Transverse colon (tissue), 4 donors: ENCODE measurements around the gene NLGN1.

Source experiments
- CTCF ChIP-seq, 5 experiments: fragments of 200-600 bp in 3 of 5; fragments of 450-650 bp in 2 of 5; sonication (generic) in 3 of 5; IDR thresholded peaks; 1 replicate in 2 of 5; 2 replicates in 3 of 5; pipeline ENCODE4 v1.5.1; 2016 to 2017; ENCODE audit warnings: antibody characterized with exemption in 5 of 5, inconsistent platforms in 3 of 5, mild to moderate bottlenecking in 2 of 5, moderate library complexity in 1 of 5
- POLR2A ChIP-seq: fragments of 450-650 bp; IDR thresholded peaks from one replicate; pipeline ENCODE4 v1.6.1; 2016; ENCODE audit warnings: antibody characterized with exemption, mild to moderate bottlenecking, moderate library complexity
- POLR2AphosphoS5 ChIP-seq, 3 donors: sonication (generic); formaldehyde crosslinking; IDR thresholded peaks; one replicate each; pipeline ENCODE4 v1.6.1; 2016; ENCODE audit warnings: antibody characterized with exemption in 3 of 3

GRCh38 chr3:173688216-173688842 lies 290.8 kb downstream of the NLGN1 start:
- no peak for TF ChIP-seq CTCF (IDR thresholded peaks at IDR 0.05)
- TF ChIP-seq POLR2A, result no peak
- no peak for TF ChIP-seq POLR2AphosphoS5 (IDR thresholded peaks at IDR 0.05)
